ENCODE data around the gene ZFAND3.

DNA sequence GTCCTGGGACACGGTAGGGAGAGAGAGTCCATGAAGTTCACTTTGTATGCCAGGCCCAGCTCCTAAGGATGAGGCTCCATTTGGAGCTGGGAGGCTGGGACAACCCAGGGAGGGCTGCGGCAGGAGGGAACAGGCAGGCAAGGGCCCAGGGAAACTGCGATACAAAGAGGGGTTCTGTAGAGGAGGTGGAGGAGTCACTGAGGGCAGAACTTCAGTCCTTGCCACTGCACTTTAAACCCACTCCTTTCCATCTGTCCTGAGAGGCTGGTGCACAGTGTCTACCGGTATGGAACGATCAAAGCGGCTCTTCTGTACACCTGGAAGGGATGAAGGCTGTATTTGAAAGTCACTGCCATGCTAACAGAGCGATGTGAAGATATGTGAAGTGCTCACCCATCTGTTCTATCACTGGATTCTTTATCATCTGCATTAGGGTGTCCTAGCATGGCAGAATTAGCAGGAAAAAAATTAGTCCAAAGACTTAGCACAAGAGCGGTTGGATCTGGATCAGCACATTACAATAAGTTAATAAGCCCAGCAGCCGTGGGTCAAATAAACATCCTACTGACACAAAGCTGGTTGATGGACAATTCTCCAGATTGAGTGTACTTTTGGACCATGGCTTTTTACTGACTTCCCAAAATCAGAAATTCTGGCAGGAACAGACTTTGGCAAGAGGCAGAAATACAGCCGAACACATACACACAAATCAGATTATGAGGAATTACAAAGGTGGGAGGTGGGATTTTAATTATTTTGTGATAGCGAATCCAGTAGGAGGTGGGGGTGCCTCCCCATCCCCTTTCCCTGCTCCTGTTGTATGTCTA, 20.9 kb upstream of the ZFAND3 start:
- TF ChIP-seq, protein P1, sequence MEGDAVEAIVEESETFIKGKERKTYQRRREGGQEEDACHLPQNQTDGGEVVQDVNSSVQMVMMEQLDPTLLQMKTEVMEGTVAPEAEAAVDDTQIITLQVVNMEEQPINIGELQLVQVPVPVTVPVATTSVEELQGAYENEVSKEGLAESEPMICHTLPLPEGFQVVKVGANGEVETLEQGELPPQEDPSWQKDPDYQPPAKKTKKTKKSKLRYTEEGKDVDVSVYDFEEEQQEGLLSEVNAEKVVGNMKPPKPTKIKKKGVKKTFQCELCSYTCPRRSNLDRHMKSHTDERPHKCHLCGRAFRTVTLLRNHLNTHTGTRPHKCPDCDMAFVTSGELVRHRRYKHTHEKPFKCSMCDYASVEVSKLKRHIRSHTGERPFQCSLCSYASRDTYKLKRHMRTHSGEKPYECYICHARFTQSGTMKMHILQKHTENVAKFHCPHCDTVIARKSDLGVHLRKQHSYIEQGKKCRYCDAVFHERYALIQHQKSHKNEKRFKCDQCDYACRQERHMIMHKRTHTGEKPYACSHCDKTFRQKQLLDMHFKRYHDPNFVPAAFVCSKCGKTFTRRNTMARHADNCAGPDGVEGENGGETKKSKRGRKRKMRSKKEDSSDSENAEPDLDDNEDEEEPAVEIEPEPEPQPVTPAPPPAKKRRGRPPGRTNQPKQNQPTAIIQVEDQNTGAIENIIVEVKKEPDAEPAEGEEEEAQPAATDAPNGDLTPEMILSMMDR (IDR thresholded peaks at IDR 0.05 in 2 of 3, conservative IDR thresholded peaks at IDR 0.05 in 1 of 3; ENCODE audit: borderline replicate concordance in 1 of 3, insufficient read depth in 1 of 3, low read depth in 2 of 3, low read length in 2 of 3) = no peak
- TF ChIP-seq POLR2A (IDR thresholded peaks at IDR 0.05; ENCODE audit: borderline replicate concordance, extremely low read depth, insufficient read depth, insufficient read length) (no peak), EZH2 (IDR thresholded peaks at IDR 0.05) (no peak), JUND (IDR thresholded peaks at IDR 0.05) (no peak), POLR2AphosphoS5 (IDR thresholded peaks at IDR 0.05; ENCODE audit: low read depth, low read length) (no peak), ZNF274 (IDR thresholded peaks at IDR 0.05; ENCODE audit: low read depth, low read length) (no peak), CEBPB (IDR thresholded peaks at IDR 0.05; ENCODE audit: low read depth) (no peak), SP1 (IDR thresholded peaks at IDR 0.05; ENCODE audit: low read depth) (no peak), YY1 (IDR thresholded peaks at IDR 0.05; ENCODE audit: extremely low read depth, insufficient replicate concordance, low read depth, low read length) (no peak), RAD21 (IDR thresholded peaks at IDR 0.05; ENCODE audit: low read depth) (no peak)
- TF ChIP-seq, protein P2, sequence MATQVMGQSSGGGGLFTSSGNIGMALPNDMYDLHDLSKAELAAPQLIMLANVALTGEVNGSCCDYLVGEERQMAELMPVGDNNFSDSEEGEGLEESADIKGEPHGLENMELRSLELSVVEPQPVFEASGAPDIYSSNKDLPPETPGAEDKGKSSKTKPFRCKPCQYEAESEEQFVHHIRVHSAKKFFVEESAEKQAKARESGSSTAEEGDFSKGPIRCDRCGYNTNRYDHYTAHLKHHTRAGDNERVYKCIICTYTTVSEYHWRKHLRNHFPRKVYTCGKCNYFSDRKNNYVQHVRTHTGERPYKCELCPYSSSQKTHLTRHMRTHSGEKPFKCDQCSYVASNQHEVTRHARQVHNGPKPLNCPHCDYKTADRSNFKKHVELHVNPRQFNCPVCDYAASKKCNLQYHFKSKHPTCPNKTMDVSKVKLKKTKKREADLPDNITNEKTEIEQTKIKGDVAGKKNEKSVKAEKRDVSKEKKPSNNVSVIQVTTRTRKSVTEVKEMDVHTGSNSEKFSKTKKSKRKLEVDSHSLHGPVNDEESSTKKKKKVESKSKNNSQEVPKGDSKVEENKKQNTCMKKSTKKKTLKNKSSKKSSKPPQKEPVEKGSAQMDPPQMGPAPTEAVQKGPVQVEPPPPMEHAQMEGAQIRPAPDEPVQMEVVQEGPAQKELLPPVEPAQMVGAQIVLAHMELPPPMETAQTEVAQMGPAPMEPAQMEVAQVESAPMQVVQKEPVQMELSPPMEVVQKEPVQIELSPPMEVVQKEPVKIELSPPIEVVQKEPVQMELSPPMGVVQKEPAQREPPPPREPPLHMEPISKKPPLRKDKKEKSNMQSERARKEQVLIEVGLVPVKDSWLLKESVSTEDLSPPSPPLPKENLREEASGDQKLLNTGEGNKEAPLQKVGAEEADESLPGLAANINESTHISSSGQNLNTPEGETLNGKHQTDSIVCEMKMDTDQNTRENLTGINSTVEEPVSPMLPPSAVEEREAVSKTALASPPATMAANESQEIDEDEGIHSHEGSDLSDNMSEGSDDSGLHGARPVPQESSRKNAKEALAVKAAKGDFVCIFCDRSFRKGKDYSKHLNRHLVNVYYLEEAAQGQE (IDR thresholded peaks at IDR 0.05; ENCODE audit: low read depth) = no peak
- TF ChIP-seq, protein P3, sequence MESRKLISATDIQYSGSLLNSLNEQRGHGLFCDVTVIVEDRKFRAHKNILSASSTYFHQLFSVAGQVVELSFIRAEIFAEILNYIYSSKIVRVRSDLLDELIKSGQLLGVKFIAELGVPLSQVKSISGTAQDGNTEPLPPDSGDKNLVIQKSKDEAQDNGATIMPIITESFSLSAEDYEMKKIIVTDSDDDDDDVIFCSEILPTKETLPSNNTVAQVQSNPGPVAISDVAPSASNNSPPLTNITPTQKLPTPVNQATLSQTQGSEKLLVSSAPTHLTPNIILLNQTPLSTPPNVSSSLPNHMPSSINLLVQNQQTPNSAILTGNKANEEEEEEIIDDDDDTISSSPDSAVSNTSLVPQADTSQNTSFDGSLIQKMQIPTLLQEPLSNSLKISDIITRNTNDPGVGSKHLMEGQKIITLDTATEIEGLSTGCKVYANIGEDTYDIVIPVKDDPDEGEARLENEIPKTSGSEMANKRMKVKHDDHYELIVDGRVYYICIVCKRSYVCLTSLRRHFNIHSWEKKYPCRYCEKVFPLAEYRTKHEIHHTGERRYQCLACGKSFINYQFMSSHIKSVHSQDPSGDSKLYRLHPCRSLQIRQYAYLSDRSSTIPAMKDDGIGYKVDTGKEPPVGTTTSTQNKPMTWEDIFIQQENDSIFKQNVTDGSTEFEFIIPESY (IDR thresholded peaks at IDR 0.05; ENCODE audit: extremely low read depth, insufficient replicate concordance, low read length) = no peak
